KOPT-K1 (cell line): ENCODE measurements around the gene LBHD1.

Experiments
- H3K27ac ChIP-seq: fragments of 200-600 bp; sonication (generic); 2 replicates; pipeline ENCODE4 v1.5.1; 2016; ENCODE audit warnings: antibody characterized with exemption, mild to moderate bottlenecking, low read depth, low read length; ENCODE audit not compliant: poor library complexity, severe bottlenecking
- H3K36me3 ChIP-seq: fragments of 200-600 bp; sonication (generic); 2 replicates; pipeline ENCODE4 v1.5.1; 2017; ENCODE audit warnings: antibody characterized with exemption, mild to moderate bottlenecking, low read length, moderate library complexity; ENCODE audit not compliant: insufficient read depth
- H3K9me3 ChIP-seq: fragments of 200-600 bp; sonication (generic); 2 replicates; pipeline ENCODE4 v1.5.1; 2017; ENCODE audit warnings: antibody characterized with exemption, low read length, mild to moderate bottlenecking; ENCODE audit not compliant: insufficient read depth, poor library complexity, severe bottlenecking

The LBHD1 gene

DNA sequence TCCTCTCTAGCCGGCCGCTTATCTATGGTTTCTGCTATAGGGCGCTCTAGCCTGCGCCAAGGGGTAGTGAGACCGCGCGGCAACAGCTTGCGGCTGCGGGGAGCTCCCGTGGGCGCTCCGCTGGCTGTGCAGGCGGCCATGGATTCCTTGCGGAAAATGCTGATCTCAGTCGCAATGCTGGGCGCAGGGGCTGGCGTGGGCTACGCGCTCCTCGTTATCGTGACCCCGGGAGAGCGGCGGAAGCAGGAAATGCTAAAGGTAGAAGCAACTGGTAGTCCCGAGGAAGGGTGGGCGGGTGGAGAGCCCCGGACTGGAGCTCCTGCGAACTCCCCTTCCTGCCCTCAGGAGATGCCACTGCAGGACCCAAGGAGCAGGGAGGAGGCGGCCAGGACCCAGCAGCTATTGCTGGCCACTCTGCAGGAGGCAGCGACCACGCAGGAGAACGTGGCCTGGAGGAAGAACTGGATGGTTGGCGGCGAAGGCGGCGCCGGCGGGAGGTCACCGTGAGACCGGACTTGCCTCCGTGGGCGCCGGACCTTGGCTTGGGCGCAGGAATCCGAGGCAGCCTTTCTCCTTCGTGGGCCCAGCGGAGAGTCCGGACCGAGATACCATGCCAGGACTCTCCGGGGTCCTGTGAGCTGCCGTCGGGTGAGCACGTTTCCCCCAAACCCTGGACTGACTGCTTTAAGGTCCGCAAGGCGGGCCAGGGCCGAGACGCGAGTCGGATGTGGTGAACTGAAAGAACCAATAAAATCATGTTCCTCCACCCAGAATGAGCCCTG is at the start of gene LBHD1, which contains the start of gene UQCC3:
TSS of gene LBHD1 (minus strand) at position 660 of the 782 bp plus-strand sequence. CDS start 2,236 bp downstream, outside the sequence.
TSS of gene UQCC3 (plus strand) at position 66 of the 782 bp plus-strand sequence. CDS start at position 139, 73 bp downstream.
- Histone ChIP-seq H3K36me3 (peaks cover 58% of the 10 kb centered on the region), H3K9me3 (no peaks in the 10 kb centered on the region), H3K27ac (peak within 1 kb of the TSS; percentile 93)

GRCh38 chr11:62719302-62719978 is 47.4 kb upstream of the LBHD1 start:
- H3K27ac ChIP-seq = no peak overlapping the region
- peaks cover 100% of the 10 kb centered on the region for H3K36me3 ChIP-seq
- H3K9me3 ChIP-seq = no peaks in the 10 kb centered on the region

GRCh38 chr11:62716816-62717215 is 44.7 kb upstream of the LBHD1 start:
- Histone ChIP-seq H3K27ac (no peak overlapping the region), H3K36me3 (peaks cover 99% of the 10 kb centered on the region)

DNA sequence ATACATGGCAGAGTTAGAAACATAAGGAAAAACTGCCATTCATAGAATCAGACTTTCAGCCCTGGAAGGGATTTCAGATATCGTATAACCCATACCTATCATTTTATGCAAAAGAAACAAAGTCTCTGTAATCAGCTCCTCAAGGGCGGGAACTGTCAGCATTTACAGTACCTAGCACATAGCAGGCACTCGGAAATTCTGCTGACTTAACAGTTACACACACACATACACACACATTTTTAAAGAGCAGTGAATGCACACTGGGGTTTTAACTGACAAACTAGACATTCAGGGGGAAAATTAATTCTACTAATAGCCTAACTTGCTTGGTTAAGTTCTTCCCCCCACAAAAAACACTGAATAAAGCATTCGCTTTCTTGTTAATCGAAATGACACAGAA is 44.1 kb upstream of the LBHD1 start:
- peaks cover 99% of the 10 kb centered on the region for H3K36me3 ChIP-seq
- no peaks in the 10 kb centered on the region for H3K9me3 ChIP-seq

More at GRCh38 chr11:62716816-62717215, 44.7 kb upstream of the LBHD1 start:
- no peaks in the 10 kb centered on the region for H3K9me3 ChIP-seq

GRCh38 chr11:62715150-62716130 is 43.4 kb upstream of the LBHD1 start:
- Histone ChIP-seq H3K9me3 (no peaks in the 10 kb centered on the region), H3K36me3 (peaks cover 99% of the 10 kb centered on the region), H3K27ac (no peak overlapping the region)

More for the DNA sequence above, 44.1 kb upstream of the LBHD1 start:
- H3K27ac ChIP-seq = no peak overlapping the region

DNA sequence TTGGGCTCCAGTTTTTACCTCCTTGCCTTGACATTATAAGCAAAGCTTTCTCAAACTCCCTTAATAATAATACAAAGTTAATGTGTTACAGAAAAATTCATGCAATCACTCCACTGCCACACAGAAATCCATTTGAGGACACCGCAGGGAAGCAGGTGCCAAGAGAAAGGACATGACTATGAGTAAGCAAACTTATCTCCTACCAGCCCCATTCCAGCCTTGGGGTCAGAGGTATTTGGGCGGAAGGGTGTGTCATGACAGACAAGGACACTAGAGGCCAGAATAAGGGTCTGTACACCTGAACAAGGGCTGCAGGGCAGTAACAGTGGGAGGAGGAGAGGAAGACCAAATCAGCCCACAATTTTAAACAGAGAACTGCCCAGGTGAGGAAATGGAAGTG is 41.3 kb upstream of the LBHD1 start:
- no peak overlapping the region for H3K27ac ChIP-seq
- H3K9me3 ChIP-seq = no peaks in the 10 kb centered on the region
- H3K36me3 ChIP-seq = peaks cover 83% of the 10 kb centered on the region

GRCh38 chr11:62712861-62713260 is 40.8 kb upstream of the LBHD1 start:
- Histone ChIP-seq H3K27ac (no peak overlapping the region), H3K36me3 (peaks cover 78% of the 10 kb centered on the region)

GRCh38 chr11:62712276-62712812 is 40.3 kb upstream of the LBHD1 start:
- no peak overlapping the region for H3K27ac ChIP-seq
- no peaks in the 10 kb centered on the region for H3K9me3 ChIP-seq
- H3K36me3 ChIP-seq = peaks cover 73% of the 10 kb centered on the region

More at GRCh38 chr11:62712861-62713260, 40.8 kb upstream of the LBHD1 start:
- no peaks in the 10 kb centered on the region for H3K9me3 ChIP-seq

GRCh38 chr11:62710001-62710345 is 37.9 kb upstream of the LBHD1 start:
- Histone ChIP-seq H3K27ac (peak overlapping the region; percentile 96), H3K9me3 (no peaks in the 10 kb centered on the region), H3K36me3 (peaks cover 49% of the 10 kb centered on the region)

GRCh38 chr11:62709247-62710000 is 37.4 kb upstream of the LBHD1 start:
- Histone ChIP-seq H3K36me3 (peaks cover 43% of the 10 kb centered on the region), H3K27ac (peak overlapping the region; percentile 96), H3K9me3 (no peaks in the 10 kb centered on the region)

DNA sequence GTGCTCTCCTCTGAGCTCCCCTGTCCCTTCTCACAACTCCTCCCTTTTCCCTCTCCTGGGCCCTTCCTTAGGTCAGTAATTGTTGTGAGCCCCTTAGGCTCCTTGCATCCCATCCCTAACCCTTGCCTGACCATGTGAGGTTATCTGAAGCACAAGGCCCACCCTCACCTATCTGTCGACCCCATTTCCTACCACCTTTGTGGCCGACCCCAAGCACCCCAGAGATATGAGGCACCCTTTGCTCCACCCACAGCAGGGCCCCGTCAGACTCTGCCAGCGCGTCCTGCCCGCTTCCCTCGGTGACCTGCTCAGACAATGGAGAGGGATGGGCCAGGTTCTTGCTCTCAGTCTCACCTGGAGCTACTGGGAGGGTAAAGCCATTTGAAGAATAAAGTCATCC is 36.7 kb upstream of the LBHD1 start:
- Histone ChIP-seq H3K36me3 (peaks cover 37% of the 10 kb centered on the region), H3K9me3 (no peaks in the 10 kb centered on the region), H3K27ac (peak overlapping the region; percentile 96)

DNA sequence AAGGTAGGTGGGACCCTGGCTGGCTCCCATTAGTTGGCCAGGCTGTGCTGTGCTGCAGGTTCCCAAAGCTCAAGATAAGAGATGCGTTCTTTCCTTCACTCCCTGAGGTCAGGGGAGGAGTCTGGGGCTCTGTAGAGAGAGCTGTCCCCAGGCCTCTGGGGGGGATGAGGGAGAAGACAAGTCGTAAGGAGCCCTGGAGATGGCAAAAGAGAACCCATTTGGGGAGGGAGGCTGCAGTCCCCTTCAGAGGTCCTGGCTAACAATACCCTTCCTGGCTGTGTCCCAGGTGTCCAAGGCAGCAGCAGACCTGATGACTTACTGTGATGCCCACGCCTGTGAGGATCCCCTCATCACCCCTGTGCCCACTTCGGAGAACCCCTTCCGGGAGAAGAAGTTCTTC is 36.3 kb upstream of the LBHD1 start:
- H3K9me3 ChIP-seq = no peaks in the 10 kb centered on the region
- peak overlapping the region; percentile 96 for H3K27ac ChIP-seq
- peaks cover 33% of the 10 kb centered on the region for H3K36me3 ChIP-seq

GRCh38 chr11:62707277-62707861 is 35.3 kb upstream of the LBHD1 start, which contains the start of the genes BSCL2 and GNG3:
BSCL2 (minus strand) TSS chr11:62707424; CDS start chr11:62707195, 229 bp downstream.
GNG3 (plus strand) TSS chr11:62707676; CDS start chr11:62708296, 620 bp downstream.
- Histone ChIP-seq H3K36me3 (peaks cover 23% of the 10 kb centered on the region), H3K9me3 (no peaks in the 10 kb centered on the region), H3K27ac (peak within 1 kb of the TSS; percentile 96)
